Measurements from ENCODE around the gene PRKAG2.

PRKAG2 gene

GRCh38 chr7:151817981-151818673 is 58.8 kb downstream of the PRKAG2 start:
- no peak for DNase-seq (ENCODE audit: low spot score)

- DNase-seq (ENCODE audit: low spot score): no peak
Observed at GRCh38 chr7:151817315-151817690, 59.6 kb downstream of the PRKAG2 start.

- DNase-seq (ENCODE audit: low spot score): no peak
Observed at GRCh38 chr7:151816562-151817314, 60.2 kb downstream of the PRKAG2 start.

GRCh38 chr7:151815419-151815818 is 61.5 kb downstream of the PRKAG2 start:
- DNase-seq (ENCODE audit: low spot score): no peak

GRCh38 chr7:151814400-151815009 is 62.4 kb downstream of the PRKAG2 start:
- DNase-seq (ENCODE audit: low spot score): no peak

- DNase-seq (ENCODE audit: low spot score): no peak
Observed at GRCh38 chr7:151813997-151814396, 62.9 kb downstream of the PRKAG2 start.

- no peak for DNase-seq (ENCODE audit: low spot score)
Observed at GRCh38 chr7:151813445-151813844, 63.5 kb downstream of the PRKAG2 start.

GRCh38 chr7:151812967-151813366 is 63.9 kb downstream of the PRKAG2 start:
- DNase-seq (ENCODE audit: low spot score): no peak

GRCh38 chr7:151810441-151811232 is 66.3 kb downstream of the PRKAG2 start:
- DNase-seq (ENCODE audit: low spot score): no peak

GRCh38 chr7:151809864-151810170 is 67.1 kb downstream of the PRKAG2 start:
- DNase-seq (ENCODE audit: low spot score): no peak

GRCh38 chr7:151809146-151809863 is 67.6 kb downstream of the PRKAG2 start:
- DNase-seq (ENCODE audit: low spot score): no peak

- DNase-seq (ENCODE audit: low spot score): no peak
Observed at GRCh38 chr7:151808400-151809145, 68.3 kb downstream of the PRKAG2 start.

- DNase-seq (ENCODE audit: low spot score): no peak
Observed at GRCh38 chr7:151807846-151808245, 69.1 kb downstream of the PRKAG2 start.

- DNase-seq (ENCODE audit: low spot score): no peak
Observed at GRCh38 chr7:151806952-151807775, 69.8 kb downstream of the PRKAG2 start.

GRCh38 chr7:151806204-151806603 is 70.7 kb downstream of the PRKAG2 start:
- DNase-seq (ENCODE audit: low spot score): no peak

GRCh38 chr7:151805191-151805590 is 71.7 kb downstream of the PRKAG2 start:
- no peak for DNase-seq (ENCODE audit: low spot score)

GRCh38 chr7:151804756-151805155 is 72.2 kb downstream of the PRKAG2 start:
- no peak for DNase-seq (ENCODE audit: low spot score)

- no peak for DNase-seq (ENCODE audit: low spot score)
Observed at GRCh38 chr7:151803841-151804240, 73.1 kb downstream of the PRKAG2 start.

GRCh38 chr7:151802469-151802846 is 74.5 kb downstream of the PRKAG2 start:
- DNase-seq (ENCODE audit: low spot score): no peak

- no peak for DNase-seq (ENCODE audit: low spot score)
Observed at GRCh38 chr7:151801782-151802468, 75.0 kb downstream of the PRKAG2 start.
